Smooth muscle cell of the coronary artery (primary cell): ENCODE measurements around the gene KRTAP10-12. TPM values are rescaled to one million over a fixed set of nuclear protein-coding genes. Genes with fewer than 3 reads are reported as not detected.

Source experiments
- total RNA-seq: library from RNA; depleted of rRNA; stranded (reverse); fragments of >200 nt; gene quantifications from 2 replicates; pipeline ENCODE4 v1.2.3, GENCODE V29; 2014; ENCODE audit warnings: low replicate concordance

Gene KRTAP10-12, protein sequence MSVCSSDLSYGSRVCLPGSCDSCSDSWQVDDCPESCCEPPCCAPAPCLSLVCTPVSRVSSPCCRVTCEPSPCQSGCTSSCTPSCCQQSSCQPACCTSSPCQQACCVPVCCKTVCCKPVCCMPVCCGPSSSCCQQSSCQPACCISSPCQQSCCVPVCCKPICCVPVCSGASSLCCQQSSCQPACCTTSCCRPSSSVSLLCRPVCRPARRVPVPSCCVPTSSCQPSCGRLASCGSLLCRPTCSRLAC
- total RNA-seq, result not detected in 2 replicates

DNA sequence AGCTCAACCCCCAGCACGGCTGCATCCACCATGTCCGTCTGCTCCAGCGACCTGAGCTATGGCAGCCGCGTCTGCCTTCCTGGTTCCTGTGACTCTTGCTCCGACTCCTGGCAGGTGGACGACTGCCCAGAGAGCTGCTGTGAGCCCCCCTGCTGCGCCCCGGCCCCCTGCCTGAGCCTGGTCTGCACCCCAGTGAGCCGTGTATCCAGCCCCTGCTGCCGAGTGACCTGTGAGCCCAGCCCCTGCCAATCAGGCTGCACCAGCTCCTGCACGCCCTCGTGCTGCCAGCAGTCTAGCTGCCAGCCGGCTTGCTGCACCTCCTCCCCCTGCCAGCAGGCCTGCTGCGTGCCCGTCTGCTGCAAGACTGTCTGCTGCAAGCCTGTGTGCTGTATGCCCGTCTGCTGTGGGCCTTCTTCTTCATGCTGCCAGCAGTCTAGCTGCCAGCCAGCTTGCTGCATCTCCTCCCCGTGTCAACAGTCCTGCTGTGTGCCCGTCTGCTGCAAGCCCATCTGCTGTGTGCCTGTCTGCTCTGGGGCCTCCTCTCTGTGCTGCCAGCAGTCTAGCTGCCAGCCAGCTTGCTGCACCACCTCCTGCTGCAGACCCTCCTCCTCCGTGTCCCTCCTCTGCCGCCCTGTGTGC lies at the start of gene KRTAP10-12:
Gene KRTAP10-12 (plus strand): TSS at position 1 of the 639 bp plus-strand sequence. CDS start 30 bp downstream, at position 31.

DNA sequence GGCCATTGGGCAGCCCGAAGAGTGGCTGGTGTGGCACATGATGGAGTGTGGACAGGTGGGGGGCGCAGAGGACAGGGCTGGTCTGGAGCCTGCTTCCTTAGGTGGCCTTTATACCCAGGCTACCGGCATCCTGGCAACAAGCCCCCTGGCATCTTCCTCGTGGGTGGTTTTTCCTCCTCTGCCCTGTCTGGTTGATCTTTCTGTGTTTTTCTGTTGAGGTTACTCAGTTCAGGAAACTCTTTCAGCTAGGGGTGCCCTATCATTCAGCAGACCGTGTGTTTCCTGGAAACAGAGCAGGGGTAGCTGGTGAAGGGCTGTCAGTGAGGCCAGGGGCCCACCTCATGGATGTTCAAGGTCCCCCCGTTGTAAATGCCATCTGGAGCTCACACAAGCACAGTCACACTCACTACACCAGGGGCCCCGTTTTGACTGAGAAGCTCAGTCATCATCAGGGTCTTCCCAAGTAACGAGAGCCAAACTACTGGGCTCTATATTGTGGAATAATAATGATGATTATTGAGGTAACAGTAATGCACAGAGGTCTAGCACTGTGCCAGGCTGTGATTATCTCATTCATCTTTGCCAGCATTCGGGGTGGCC lies 42.3 kb upstream of the KRTAP10-12 start, which contains the start of gene KRTAP12-4:
Gene KRTAP12-4 (minus strand): TSS at position 84 of the 600 bp plus-strand sequence. CDS start 45 bp downstream, at position 39.

DNA sequence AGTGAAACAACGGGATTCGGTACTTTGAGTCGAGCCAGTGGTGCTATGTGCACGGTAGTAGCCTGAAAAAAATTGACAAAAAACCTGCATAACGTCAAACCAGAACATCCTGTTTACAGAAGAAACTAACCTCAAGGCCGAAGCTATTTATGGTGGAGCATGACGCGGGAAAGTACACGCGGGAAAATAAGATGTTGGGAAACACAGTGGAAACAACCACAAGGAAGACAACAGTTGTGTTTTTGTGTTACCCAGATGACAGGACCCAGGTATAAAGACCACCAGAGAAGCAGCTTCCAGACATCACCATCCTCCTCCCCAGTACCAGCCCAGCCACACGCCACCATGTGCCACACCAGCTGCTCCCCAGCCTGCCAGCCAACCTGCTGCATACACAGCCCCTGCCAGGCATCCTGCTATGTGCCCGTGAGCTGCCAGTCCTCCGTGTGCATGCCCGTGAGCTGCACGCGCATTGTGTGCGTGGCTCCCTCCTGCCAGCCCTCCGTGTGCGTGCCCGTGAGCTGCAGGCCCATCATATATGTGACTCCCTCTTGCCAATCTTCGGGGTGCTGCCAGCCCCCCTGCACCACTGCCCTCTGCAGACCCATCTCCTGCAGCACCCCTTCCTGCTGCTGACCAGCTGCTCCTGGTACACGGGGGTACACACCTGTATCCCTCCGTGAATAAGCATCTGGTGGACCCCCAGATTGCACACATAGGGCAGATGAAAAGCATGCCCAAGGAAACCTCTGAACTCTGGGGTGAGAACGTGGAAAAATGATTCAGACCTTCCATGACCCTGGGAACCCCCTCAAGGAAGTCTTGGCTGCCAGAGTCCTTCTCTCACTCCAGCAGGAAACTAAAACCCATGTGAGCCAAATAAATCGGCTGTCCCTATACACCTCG lies 39.1 kb upstream of the KRTAP10-12 start, which contains the start of gene KRTAP12-3:
Gene KRTAP12-3 (plus strand): TSS at position 298 of the 906 bp plus-strand sequence. CDS start 48 bp downstream, at position 346.

DNA sequence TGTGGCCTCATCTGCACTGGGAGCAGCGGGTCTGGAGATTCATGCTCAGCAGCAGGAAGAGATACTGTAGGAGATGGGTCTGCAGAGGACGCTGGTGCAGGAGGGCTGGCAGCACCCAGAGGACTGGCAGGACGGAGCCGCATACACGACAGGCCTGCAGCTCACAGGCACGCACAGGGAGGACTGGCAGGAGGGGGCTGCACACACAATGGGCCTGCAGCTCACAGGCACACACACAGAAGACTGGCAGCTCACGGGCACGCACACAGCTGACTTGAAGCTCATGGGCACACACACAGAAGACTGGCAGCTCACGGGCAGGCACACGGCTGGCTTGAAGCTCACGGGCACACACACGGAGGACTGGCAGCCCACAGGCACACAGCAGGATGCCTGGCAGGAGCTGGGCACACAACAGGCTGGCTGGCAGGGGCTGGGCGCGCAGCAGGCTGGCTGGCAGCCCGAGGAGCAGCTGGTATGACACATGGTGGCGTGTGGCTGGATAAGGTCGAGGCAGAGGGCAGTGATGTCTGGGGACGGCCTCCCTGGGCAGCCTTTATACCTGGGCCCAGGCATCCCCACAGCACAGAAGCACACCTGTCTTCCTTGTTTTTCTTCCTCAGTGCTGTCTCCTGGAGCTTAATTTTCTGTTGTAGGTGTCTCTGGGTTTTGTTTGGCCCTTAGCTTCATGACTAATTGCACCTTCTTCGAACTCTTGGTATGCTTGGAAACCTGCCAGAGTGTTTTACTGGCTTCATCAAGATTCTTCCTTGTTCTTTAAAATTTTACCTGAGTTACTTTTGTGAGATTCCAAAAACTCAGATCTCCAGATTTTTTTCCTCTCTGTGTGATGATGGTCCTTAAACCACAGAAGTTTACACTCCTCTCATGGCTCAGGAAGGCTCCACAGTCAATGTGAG lies 30.3 kb upstream of the KRTAP10-12 start, which contains the start of gene KRTAP12-2:
Gene KRTAP12-2 (minus strand): TSS at position 527 of the 920 bp plus-strand sequence. CDS start 41 bp downstream, at position 486.

DNA sequence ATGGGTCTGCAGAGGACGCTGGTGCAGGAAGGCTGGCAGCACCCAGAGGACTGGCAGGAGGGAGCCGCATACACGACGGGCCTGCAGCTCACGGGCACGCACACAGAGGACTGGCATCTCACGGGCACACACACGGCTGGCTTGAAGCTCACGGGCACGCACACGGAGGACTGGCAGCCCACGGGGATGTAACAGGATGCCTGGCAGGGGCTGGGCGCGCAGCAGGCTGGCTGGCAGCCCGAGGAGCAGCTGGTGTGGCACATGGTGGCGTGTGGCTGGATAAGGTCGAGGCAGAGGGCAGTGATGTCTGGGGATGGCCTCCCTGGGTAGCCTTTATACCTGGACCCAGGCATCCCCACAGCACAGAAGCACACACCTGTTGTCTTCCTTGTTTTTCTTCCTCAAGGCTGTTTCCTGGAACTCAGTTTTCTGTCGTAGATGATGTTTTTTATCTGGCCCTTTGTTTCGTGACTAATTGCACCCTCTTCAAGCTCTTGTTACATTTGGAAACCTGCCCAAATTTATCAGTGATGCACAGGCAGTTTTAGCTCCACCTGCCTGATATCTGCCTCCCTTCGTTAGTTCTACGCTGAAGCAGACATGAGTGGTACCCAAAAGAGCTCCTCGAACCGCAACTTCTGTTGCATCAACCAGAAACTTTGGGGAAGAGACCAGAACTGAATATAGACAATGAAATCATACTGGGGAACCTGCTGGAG lies 15.0 kb upstream of the KRTAP10-12 start, which contains the start of gene KRTAP12-1:
Gene KRTAP12-1 (minus strand): TSS at position 303 of the 719 bp plus-strand sequence. CDS start 40 bp downstream, at position 263.

DNA sequence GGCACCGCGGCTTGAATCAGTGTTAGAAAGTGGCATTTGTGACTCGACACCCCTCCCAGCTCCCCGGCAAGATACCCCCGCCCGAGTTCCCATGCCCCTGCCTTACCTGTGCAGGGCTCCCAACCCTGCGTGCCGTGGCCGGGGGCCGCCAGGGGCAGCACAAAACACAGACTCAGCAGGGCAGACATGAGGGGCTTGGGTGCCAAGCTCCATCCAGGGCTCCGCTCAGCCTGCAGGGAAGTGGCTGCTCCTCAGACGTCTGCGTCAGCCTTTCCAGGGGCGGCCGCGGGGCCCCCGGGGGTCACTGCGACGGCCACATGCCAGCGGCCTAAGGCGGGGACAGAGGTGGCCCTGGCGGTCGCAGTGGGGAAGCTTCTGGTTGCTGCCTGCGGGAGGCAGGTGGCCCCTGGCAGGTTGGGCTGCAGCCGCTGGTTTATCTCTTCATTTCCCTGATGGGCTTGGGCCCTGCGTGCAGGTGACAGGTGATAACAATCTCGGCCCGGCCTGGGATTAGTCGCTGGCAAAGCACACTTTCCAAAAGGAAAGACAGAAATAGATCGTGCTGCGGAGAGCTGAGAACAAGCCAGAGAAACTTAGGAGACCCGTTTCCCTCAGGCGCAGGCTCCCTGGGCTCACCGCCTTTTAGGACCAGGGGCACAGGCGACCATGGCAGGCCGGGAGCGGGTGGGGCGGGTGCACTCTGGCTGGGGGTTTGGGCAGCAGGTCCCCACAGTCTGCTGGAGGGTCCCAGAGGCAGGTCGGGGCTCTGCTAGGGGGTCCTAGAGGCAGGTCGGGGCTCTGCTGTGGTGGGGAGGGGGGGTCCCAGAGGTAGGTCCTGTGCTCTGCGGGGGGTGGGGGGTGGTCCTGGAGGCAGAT lies 14.6 kb downstream of the KRTAP10-12 start, which contains the start of gene TSPEAR:
Gene TSPEAR (minus strand): TSS at position 246 of the 876 bp plus-strand sequence. CDS start 58 bp downstream, at position 188.

Other genes starting within 250 kb of the KRTAP10-12 start
- 0.12 and 0.38 TPM in 2 replicates for gene LRRC3, start 241.7 kb upstream of the KRTAP10-12 start, total RNA-seq
- not detected in 2 replicates for gene KRTAP10-1, start 157.0 kb upstream of the KRTAP10-12 start, total RNA-seq
- gene KRTAP10-2, start 145.7 kb upstream of the KRTAP10-12 start, total RNA-seq, result not detected in 2 replicates
- not detected in 2 replicates for gene KRTAP10-3, start 138.4 kb upstream of the KRTAP10-12 start, total RNA-seq
- gene KRTAP10-4, start 123.4 kb upstream of the KRTAP10-12 start, total RNA-seq, result not detected in 2 replicates
- gene KRTAP10-5, start 116.6 kb upstream of the KRTAP10-12 start, total RNA-seq, result not detected in 2 replicates
- not detected in 2 replicates for gene KRTAP10-6, start 104.7 kb upstream of the KRTAP10-12 start, total RNA-seq
- not detected in 2 replicates for gene KRTAP10-7, start 96.6 kb upstream of the KRTAP10-12 start, total RNA-seq
- not detected in 2 replicates for gene KRTAP10-8, start 85.1 kb upstream of the KRTAP10-12 start, total RNA-seq
- not detected in 2 replicates for gene KRTAP10-9, start 70.1 kb upstream of the KRTAP10-12 start, total RNA-seq
- gene KRTAP10-10, start 59.8 kb upstream of the KRTAP10-12 start, total RNA-seq, result not detected in 2 replicates
- not detected in 2 replicates for gene KRTAP10-11, start 50.8 kb upstream of the KRTAP10-12 start, total RNA-seq
- not detected in 2 replicates for gene KRTAP12-4, start 42.5 kb upstream of the KRTAP10-12 start, total RNA-seq
- not detected in 2 replicates for gene KRTAP12-3, start 39.2 kb upstream of the KRTAP10-12 start, total RNA-seq
- gene KRTAP12-2, start 30.2 kb upstream of the KRTAP10-12 start, total RNA-seq, result not detected in 2 replicates
- not detected in 2 replicates for gene KRTAP12-1, start 15.0 kb upstream of the KRTAP10-12 start, total RNA-seq
- gene TSPEAR, start 14.4 kb downstream of the KRTAP10-12 start, total RNA-seq, result not detected in 2 replicates
- gene UBE2G2, start 104.6 kb downstream of the KRTAP10-12 start, total RNA-seq, result 61.3 and 64.7 TPM in 2 replicates
- 78.1 and 123 TPM in 2 replicates for gene SUMO3, start 120.9 kb downstream of the KRTAP10-12 start, total RNA-seq
- gene PTTG1IP, start 176.5 kb downstream of the KRTAP10-12 start, total RNA-seq, result 231 and 244 TPM in 2 replicates
- 0.30 TPM in 1 of 2 replicates, not detected in the other for gene ITGB2, start 223.7 kb downstream of the KRTAP10-12 start, total RNA-seq
- 16.0 and 24.7 TPM in 2 replicates for gene SLX9, start 242.9 kb downstream of the KRTAP10-12 start, total RNA-seq